GM11168 (cell line): Measurements from ENCODE around the gene GLI2.

Experiments
- in situ Hi-C: fragments of 300-500 bp; cut with MboI; formaldehyde crosslinking; loops from one replicate; pipeline ENCODE4 v1.12.0; 2022; ENCODE audit warnings: low sequenced_read_pairs; ENCODE audit not compliant: unreplicated experiment

GLI2 gene

DNA sequence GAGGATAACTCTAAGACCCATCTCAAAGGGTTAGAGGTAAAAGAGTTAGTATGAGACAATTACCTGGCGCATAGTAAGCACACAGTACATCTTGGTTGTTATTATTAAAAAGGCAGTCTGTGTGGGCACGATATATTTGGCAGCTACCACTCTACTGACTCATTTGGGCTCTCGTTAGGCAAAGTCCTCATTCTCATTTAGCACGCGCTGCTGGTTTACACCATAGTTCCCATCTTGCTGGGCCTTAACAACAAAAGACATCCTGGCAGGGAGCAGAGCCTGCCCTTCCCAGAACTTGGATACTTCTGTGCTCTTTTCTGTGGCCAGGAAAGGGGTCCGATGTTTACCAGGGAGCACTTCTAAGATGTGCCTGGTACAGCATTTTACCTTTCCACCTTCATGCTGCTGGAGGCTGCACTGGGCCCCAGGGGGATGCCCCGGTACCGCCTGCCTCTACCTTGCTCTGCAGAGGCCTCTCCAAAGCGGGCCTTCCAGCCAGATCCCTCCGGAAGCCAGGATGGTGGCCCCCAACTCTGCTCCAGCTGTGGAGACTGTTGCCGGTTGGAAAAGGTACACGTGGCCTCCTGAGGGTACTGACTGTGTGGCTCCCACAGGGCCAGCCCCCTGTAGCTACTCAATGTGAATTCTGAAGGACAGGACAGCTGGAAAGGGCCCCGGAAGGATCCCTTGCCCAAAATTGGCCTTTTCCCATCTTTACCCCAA is 15.0 kb downstream of the GLI2 start:
- in situ Hi-C loops: no loop called here

DNA sequence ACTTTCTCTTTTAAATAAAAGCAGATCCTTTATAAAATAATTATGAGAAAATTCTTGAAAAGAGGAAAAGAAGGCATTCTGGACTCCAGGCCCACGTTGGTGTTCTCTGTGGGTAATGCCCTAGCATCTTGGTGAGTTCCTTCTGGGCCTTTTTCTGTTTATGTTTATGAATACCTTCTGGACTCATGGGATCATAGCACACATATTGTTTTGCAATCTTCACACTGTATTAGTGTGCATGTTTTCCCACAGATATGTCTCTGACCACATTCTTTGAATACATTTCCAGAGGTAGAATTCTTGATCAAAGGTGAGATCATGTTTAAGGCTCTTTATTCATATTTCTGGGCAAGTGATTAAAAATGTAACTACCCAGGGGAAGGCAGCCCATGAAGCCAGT is 15.9 kb downstream of the GLI2 start:
- in situ Hi-C loops: no loop called here

DNA sequence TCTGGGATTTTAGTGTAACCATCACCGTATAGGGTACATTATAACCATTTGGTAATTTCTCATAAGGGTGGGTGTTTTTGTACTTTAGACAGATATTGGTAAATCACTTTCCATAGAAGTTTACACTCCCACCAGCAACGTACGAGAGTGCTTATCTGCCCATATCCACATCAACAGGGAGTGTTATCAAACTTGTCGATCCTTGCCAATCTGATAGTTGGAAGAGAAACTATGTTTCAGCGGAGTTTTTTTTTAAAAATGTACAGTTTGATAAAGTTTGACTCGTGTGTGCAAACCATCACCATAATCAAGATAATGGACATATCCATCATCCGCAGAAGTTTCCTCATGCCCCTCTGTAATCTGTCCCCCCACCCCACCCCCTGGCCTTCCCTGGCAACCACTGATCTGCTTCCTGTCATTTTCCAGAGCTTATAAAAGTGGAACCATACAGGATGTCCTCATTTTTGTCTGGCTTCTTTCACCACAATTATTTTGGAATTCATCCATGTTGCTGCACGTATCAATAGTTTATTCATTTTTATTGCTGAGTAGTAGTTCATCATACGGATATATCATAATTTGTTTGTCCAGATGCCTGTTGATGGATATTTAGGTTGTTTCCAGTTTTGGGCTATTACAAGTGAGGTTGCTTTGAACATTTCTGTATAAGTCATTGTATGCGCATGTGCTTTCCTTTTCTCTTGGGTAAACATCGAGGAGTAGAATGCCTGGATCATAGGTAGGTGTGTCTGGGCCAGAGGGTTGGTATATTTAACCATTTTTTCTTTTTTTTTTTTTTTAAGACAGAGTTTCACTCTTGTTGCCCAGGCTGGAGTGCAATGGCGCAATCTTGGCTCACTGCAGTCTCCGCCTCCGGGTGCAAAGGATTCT is 18.6 kb downstream of the GLI2 start:
- in situ Hi-C loops: no loop called here

DNA sequence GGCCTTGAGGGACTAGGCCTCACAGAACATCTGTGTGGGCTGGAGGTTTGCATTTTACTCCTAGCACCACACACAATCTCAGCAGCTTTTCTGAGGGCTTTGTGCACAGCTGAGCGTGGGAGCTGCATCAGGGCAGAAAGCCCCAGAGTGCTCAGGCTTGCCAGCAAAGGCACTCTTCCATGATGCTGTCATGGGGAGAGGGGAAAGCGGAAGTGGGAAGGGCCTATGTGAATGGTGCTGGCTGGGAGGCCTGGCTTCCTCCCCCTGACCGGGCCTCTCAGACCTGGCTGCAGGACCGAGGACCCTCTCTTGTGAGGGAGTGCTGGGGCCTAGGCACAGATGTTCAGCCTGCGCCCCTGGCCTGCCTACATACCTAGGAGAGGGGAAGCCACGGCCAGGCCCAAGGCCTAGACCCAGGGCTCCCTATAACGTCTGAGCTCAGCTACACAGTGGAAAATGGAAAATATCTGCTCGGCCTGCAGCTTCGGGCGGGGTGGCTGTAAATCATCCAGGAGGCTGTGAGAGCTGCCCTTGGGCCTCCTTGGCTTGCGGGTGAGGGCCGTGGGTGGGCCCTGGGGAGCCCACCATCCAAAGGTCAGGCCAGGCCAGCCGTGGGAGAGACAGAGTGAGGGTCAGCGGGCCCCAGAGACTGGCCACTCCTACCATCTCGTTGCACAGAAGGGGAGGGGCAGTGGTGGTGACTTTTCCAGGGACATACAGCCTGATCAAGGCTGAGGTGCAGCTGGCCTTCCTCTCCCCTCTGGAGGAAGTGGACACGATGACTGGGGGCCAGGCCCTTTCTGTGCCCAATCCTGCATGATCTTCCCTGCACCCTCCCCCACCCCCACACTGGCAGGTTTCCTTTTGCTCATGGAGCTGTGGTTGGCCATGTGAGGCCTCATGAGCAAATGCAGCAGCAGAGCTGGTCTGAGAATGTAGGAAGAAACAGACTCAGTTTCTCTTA is 22.8 kb downstream of the GLI2 start:
- in situ Hi-C loops: no loop called here

DNA sequence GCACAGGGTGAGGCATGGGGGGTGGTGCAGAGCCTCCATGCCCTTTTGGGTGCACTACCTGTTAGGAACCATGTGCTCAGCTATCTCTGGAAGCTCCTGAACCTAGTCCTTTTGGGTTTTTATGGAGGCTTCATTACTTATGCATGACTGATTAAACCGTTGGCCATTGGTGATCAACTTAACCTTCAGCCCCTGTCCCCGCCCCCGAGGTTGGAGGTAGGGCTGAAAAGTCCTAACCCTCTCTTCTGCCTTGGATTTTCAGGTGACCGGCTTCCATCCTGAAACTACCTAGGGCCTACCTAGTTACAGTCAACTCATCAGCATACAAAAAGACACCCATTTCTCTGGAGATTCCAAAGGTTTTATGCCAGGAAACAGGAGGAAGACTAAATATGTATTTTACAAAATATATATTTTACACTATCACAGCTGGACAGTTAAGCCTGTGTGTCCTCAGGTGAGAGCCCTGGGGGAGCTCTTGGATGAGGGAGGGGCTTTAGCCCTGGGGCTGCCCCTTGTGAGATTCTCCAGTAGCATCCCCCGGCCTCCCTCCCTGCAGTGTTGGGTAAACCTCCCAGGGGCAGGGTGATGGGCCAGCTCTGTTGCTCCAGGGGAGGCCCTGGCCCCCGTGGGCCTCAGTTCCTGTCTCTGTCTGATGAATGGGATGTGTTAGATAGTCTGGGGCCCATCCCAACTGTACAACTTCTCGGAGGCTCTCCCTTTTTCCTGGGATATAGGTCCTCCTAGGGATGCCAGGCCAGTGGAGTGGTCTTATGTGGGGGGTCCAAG is 24.1 kb downstream of the GLI2 start:
- in situ Hi-C loops: no loop called here

DNA sequence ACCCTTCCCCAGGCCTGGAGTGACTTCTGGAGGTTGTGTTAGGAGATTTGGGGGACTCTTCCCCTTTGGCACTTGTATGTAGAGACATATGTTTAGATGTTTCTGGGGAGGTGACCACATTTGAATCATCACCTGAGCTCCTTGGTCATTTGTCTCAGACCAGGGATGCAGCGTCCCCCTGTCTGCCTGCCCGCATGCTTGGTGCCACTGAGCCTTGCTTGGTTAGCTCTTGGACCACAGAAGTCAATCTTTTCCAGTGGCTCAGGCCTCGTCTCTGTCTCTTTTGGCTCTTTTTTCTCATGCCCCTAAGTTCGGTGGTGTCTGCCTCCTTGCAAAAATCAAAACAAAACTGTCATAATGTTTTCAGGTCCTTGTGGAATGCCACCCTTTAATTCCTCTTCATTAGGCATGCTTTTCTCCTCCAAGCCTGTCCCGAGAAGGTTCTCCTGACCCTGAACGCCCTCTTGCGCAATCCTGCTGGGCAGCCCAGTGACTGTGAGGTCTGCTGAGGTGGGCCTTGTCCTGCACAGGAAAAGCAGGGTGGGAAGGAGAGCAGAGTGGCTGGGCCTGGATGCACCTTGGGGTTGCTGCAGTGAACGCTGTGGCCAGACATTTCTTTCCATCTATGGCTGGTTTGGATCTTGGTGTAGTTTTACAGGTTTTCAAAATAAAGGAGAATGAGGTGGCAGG is 24.9 kb downstream of the GLI2 start:
- in situ Hi-C loops: no loop called here

DNA sequence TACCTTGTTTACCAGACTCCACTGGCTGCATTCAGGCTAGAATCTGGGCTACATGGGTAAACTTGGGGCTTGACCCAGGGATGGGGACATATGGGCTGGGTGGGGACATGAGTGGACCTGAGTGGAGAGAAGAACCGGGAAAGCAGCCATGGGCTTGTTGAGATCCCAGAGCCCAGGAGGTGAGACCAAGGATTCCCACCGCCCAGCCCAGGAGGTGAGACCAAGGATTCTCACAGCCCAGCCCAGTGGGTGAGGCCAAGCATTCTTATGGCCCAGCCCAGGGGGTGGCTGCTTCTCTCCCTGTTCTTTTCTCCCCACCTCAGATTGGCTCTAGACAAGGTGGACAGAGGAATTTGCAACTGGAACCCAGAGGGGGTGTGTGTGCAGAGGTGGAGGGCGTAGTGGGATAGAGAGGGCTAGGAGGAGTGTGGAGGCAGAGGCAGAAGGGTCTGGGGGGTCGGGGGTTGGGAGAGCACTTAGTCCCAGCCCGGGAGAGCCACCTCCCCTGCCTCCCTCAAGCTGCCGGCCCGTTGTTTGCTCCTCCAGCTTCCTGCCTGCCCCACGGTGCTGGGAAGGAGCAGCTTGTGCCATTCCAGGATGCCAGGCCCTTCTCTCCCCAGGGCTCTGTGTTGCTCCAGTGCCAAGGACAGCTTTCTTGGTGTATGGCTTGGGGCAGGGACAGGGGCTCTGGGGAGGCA is 25.6 kb downstream of the GLI2 start:
- in situ Hi-C loops: no loop called here

DNA sequence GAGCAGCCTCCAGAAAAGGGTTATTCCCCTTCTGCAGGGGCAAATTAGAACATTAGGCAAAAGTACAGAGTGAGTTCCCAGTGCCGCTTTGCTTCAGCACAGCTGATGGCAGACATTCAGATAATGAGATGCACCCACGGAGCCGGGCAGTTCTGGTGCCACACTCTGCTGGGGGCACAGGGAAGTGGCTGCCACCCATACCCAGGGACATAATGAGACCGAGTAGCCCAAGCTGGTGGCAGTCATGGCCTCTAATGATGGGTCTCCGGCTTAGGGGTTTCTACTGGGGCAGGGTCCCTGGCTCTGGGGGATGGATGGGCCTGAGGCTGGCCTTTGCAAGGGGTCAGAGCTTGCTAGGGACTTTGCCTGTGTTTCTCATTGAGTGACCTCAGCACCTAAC is 26.2 kb downstream of the GLI2 start:
- in situ Hi-C loops: no loop called here

DNA sequence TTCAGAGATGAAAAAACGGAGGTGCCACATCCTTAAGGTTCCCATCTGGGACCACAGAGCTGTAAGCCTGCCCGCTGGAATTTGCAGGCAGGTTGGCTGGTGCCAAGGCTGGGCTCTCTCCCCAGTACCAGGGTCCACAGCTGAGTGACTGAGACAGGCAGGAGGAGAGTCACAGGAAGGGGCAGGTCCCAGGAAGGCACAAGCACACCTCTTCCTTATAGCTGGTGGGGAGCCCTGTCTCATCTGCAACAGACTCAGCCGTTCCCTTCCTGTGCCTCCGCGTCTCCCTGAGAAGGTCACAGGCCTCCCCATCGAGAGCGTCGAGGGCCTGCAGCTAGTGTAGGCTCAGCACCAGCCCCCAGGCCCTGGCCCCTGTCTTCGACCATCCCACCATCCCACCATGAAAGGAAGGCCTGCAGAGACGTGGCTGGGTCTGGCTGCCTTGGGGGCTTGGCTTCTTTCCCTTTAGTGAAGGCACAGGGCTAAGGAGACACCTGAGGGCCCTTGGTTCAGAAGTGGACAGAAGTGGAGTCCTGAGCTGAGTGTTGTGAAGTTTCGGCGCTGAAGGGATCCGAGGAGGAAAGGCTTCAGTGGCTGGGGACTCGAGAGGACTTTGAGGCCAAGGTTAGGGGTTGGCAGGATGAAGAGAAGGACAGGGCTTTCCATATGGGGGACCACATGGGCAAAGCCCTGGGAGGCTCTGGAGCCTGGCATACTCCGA is 26.8 kb downstream of the GLI2 start:
- in situ Hi-C loops: no loop called here

DNA sequence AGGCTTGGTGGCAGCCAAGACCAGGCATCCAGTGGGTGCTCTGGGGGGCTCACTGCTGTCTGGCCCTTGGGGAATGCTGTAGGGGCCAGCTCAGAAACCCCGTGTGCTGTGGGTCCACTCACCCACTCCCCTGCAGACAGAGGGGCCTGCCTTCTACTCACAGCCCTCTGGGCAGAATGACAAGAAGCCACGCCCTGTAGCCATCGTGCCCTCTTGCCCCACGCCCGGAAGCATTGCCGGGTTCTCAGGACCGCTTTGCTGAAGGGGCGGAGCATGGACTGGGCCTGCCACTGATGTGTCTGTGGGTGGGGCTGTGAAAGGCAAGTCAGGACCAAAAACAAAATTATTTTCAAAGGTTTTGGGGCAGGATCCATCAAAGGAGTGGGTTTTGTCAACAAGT is 27.8 kb downstream of the GLI2 start:
- in situ Hi-C loops: no loop called here

DNA sequence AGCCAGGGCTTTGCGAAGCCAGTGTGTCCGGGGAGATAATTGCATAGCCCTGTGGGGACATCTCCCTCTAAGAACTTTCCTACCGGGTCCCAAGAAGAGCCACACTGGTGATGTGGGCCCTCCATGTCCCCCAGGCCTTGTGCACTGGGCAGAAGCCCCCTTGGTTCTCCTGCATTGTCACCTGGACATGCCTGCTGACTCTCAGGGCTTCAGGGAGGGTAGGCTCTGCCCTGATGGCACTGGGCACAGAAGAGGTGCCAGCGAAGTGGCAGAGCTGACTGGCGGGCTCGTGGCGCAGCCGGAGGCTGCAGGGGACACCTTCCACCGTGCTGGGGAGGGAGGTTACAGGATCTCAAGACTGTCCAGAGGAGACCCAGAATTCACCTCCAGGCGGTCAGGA is 28.3 kb downstream of the GLI2 start:
- in situ Hi-C loops: no loop called here

DNA sequence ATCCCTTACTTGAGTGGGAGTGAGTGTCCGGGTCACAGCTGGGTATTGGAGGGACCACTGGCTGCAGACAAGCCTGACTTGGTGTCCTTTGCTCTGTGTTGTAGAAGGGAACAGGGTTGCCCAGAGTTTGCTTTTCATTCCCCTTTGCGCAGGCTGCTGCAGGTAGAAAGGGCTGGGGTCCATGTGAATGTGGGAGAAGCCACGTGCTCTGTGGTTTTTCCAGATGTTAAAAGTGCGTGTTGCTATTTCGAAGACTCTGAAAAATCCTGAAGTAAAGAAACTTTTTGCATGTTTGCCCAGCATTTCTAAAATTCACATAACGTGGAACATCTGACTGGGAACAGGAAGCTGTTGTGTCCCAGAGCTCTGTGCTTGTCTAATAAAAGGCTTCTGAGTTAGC is 28.8 kb downstream of the GLI2 start:
- in situ Hi-C loops: no loop called here

DNA sequence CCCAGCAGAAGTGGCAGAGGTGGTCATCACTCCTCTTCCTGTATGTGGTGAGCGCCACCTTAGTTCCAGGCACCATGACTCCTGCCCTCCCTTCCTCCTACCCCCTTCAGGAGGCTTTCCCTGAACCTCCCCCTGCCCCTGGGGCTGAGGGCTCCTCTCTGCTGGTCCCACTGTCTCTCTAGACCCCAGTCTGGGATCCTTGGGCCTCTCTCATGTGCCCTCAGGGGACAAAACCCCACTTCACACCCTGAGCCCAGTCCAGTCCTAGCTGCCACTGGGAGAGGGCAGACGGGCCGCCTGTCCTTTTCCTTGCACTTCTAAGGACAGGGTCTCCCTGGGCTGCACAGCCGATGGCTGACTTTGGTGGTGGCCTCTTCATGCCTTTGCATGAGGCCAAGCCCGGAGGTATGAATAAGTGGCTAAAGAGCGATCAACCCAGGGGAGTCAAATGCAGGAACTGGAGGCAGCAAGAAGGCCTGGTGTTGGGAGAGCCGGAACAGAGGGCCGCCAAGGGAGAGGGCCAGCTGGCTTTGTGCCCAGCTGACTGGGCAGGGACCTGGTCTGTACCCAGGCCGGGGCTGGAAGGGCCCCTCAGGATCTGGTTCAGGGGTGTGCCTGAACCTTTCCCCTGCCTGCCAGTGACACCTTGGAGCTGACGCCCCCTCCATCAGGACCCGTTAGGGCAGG is 29.5 kb downstream of the GLI2 start:
- in situ Hi-C loops: no loop called here

DNA sequence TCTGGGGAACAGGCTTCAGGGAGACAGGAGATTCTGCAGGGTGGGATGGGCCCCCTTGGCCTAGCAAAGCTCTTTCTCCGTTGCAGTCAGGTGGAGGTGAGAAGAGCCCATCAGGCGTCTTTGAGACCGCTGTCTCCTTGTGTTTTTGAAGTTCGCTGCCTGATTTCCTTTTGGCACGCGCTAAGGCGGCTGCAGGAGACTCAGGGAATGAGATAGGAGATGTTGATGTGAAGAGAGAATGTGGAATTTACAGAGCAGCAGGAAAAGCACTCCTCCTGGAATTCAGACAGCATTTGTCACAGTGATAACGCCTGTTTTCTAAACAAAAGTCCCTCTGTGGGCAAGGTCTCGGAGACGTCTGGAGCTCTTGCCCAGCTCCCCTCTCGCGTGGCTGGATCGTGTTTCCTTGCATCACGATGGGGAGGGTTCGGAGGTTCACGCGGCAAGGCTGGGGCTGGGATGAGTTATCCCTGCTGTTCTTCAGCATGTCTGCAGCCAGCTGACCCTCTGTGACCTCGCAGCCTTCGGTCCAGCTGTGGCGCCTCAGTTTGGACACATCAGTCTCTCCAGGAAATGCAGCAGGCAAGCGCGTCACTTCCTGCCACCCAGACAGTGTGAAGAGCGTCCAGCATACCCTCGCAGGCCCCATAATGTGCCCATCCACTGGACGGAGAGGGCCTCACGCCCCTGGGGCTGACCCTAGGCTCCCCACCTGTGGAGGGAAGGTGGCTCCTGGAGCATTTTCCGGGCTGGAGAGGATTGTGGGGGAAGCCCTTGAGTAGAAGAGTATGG is 30.2 kb downstream of the GLI2 start:
- in situ Hi-C loops: no loop called here

DNA sequence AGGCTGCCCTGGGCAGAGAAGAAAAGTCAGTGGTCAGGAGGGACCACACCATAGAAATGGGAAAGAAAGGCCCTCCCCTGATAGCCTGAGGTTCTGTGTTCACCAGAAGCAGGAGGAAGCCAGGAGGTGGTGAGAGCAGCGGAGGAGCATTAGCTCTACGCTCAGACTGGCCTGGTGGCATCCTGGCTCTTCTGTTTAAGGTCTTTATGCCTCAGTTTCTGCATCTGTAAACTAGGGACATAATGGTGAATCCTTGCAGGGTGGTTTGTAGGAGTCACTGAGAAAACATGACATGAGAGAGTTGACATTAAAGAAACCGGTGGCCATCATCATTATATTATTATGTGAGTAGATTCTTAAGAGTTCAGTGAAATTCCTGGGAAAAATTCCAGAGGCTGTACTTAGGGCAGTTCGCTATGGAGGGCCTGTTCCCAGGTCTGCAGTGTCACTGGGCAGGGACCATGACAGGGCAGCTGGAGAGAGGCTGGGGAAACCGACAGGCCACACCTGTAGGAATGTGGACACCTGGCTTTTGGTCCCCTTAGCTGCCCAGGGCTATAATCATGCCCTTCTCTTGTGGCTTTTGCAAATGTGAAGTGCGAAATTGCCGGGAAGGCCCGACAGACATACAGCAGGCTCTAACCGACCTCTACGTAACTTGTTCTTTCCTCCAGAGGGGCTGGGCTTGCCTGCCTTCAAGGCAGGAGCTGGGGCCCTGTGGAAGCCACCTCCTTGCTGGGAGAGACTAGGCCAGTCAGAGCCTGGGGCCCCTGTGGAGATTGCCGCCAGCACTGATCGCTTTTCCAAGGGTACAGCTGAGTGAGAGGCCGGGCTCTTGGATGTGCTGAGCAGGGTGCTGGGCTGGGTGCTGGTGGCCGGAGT is 31.0 kb downstream of the GLI2 start:
- in situ Hi-C loops: no loop called here
